Muscle of arm (tissue), 12 donors: ENCODE data around the gene MACF1. TPM values are rescaled to one million over a fixed set of nuclear protein-coding genes. Genes with fewer than 3 reads are reported as not detected.

Source experiments
- DNase-seq: peaks from one replicate; pipeline ENCODE4 v3.0.0-alpha.2; 2013
- polyA plus RNA-seq, 12 donors: library from polyadenylated mRNA; unstranded; fragments of 120-200 nt; gene quantifications; one replicate each; pipeline ENCODE4 v1.2.1, GENCODE V29; 2013; ENCODE audit not compliant: insufficient read length in 12 of 12

Gene MACF1
- polyA plus RNA-seq, 12 donors: 137 to 381 (median 287) TPM

GRCh38 chr1:39288735-39289465 lies 84.4 kb downstream of the MACF1 start:
- DNase-seq: no peak

- DNase-seq: no peak
These were observed 87.9 kb downstream of the MACF1 start for GRCh38 chr1:39292401-39292800.

- DNase-seq: no peak
These were observed 89.0 kb downstream of the MACF1 start for GRCh38 chr1:39293375-39294070.

GRCh38 chr1:39294531-39294930 lies 90.0 kb downstream of the MACF1 start:
- no peak for DNase-seq

GRCh38 chr1:39295901-39296300 lies 91.4 kb downstream of the MACF1 start:
- DNase-seq: no peak

GRCh38 chr1:39297551-39297950 lies 93.1 kb downstream of the MACF1 start:
- DNase-seq: peak; percentile 3

- DNase-seq: no peak
These were observed 97.1 kb downstream of the MACF1 start for GRCh38 chr1:39301606-39302005.

- DNase-seq: no peak
These were observed 101.1 kb downstream of the MACF1 start for GRCh38 chr1:39305555-39305954.

- DNase-seq: no peak
These were observed 105.5 kb downstream of the MACF1 start for GRCh38 chr1:39310015-39310414.

GRCh38 chr1:39310691-39311090 lies 106.2 kb downstream of the MACF1 start:
- DNase-seq: no peak

GRCh38 chr1:39317111-39317510 lies 112.6 kb downstream of the MACF1 start:
- DNase-seq: no peak

- DNase-seq: no peak
These were observed 113.6 kb downstream of the MACF1 start for GRCh38 chr1:39317910-39318633.

GRCh38 chr1:39321979-39322378 lies 117.5 kb downstream of the MACF1 start:
- DNase-seq: no peak

GRCh38 chr1:39322431-39322830 lies 117.9 kb downstream of the MACF1 start:
- DNase-seq: no peak

- DNase-seq: no peak
These were observed 120.4 kb downstream of the MACF1 start for GRCh38 chr1:39324888-39325287.

GRCh38 chr1:39326836-39327235 lies 122.3 kb downstream of the MACF1 start:
- no peak for DNase-seq

- DNase-seq: no peak
These were observed 123.6 kb downstream of the MACF1 start for GRCh38 chr1:39328095-39328494.

- DNase-seq: no peak
These were observed 124.2 kb downstream of the MACF1 start for GRCh38 chr1:39328586-39329121.

GRCh38 chr1:39331647-39332046 lies 127.2 kb downstream of the MACF1 start:
- no peak for DNase-seq

GRCh38 chr1:39332291-39332690 lies 127.8 kb downstream of the MACF1 start:
- DNase-seq: no peak

- no peak for DNase-seq
These were observed 128.3 kb downstream of the MACF1 start for GRCh38 chr1:39332828-39333227.

- DNase-seq: no peak
These were observed 128.8 kb downstream of the MACF1 start for GRCh38 chr1:39333296-39333695.

- no peak for DNase-seq
These were observed 130.7 kb downstream of the MACF1 start for GRCh38 chr1:39335216-39335615.
